H9 (cell line): Measurements from ENCODE around the gene RABGEF1. TPM values are rescaled to one million over a fixed set of nuclear protein-coding genes. Genes with fewer than 3 reads are reported as not detected.
"Not testable (repeated sequence)": the region's sequence is repeated elsewhere in the genome, so short reads cannot be mapped to it uniquely, and the experiment has no call there.

Experiments used
- DNase-seq: peaks from one replicate; pipeline ENCODE4 v3.0.0-alpha.2; 2017
- H2AFZ ChIP-seq: one replicate; pipeline ENCODE4 v1.6.1; 2013; ENCODE audit warnings: mild to moderate bottlenecking, low read length, control low read depth, moderate library complexity
- H2AK5ac ChIP-seq: 2 replicates; pipeline ENCODE4 v1.6.1; 2013; ENCODE audit warnings: low read length, control low read depth, mixed read lengths; ENCODE audit not compliant: insufficient read length
- H2BK120ac ChIP-seq: one replicate; pipeline ENCODE4 v1.6.1; 2013; ENCODE audit warnings: low read depth, mild to moderate bottlenecking, low read length, control low read depth, inconsistent platforms; ENCODE audit not compliant: poor library complexity, severe bottlenecking
- H2BK12ac ChIP-seq: 2 replicates; pipeline ENCODE4 v1.6.1; 2013; ENCODE audit warnings: low read length, control low read depth, mixed read lengths, low read depth; ENCODE audit not compliant: insufficient read length
- H2BK15ac ChIP-seq: 2 replicates; pipeline ENCODE4 v1.6.1; 2013; ENCODE audit warnings: low read depth, low read length, control low read depth
- H2BK20ac ChIP-seq: one replicate; pipeline ENCODE4 v1.6.1; 2013; ENCODE audit warnings: low read depth, mild to moderate bottlenecking, low read length, control low read depth, inconsistent platforms; ENCODE audit not compliant: poor library complexity, severe bottlenecking
- H2BK5ac ChIP-seq: 2 replicates; pipeline ENCODE4 v1.6.1; 2013; ENCODE audit warnings: low read length, control low read depth, mixed read lengths; ENCODE audit not compliant: insufficient read length
- H3K14ac ChIP-seq: 2 replicates; pipeline ENCODE4 v1.6.1; 2013; ENCODE audit warnings: low read length, control low read depth; ENCODE audit not compliant: insufficient read depth
- H3K18ac ChIP-seq: 2 replicates; pipeline ENCODE4 v1.6.1; 2013; ENCODE audit warnings: low read depth, mild to moderate bottlenecking, mixed read lengths, low read length, control low read depth; ENCODE audit not compliant: insufficient read length
- H3K23ac ChIP-seq: 2 replicates; pipeline ENCODE4 v1.6.1; 2013; ENCODE audit warnings: low read length, control low read depth, mixed read lengths, low read depth; ENCODE audit not compliant: insufficient read length
- H3K23me2 ChIP-seq: 2 replicates; pipeline ENCODE4 v1.6.1; 2013; ENCODE audit warnings: low read depth, mild to moderate bottlenecking, mixed read lengths, low read length, control low read depth; ENCODE audit not compliant: insufficient read length, poor library complexity, severe bottlenecking
- H3K27ac ChIP-seq: 2 replicates; pipeline ENCODE4 v1.5.1; 2013; ENCODE audit warnings: low read length, control low read depth, mixed read lengths, low read depth; ENCODE audit not compliant: insufficient read length
- H3K27me3 ChIP-seq: 2 replicates; pipeline ENCODE4 v1.6.1; 2013; ENCODE audit warnings: low read length, control low read depth, inconsistent platforms; ENCODE audit not compliant: insufficient read depth
- H3K4ac ChIP-seq: 2 replicates; pipeline ENCODE4 v1.6.1; 2013; ENCODE audit warnings: low read depth, mild to moderate bottlenecking, control low read depth, inconsistent platforms, low read length, moderate library complexity
- H3K4me1 ChIP-seq: 2 replicates; pipeline ENCODE4 v1.6.1; 2013; ENCODE audit warnings: low read length, control low read depth, inconsistent platforms; ENCODE audit not compliant: insufficient read depth
- H3K4me2 ChIP-seq: 2 replicates; pipeline ENCODE4 v1.6.1; 2013; ENCODE audit warnings: low read length, control low read depth, mixed read lengths; ENCODE audit not compliant: insufficient read length, insufficient read depth
- H3K56ac ChIP-seq: 2 replicates; pipeline ENCODE4 v1.6.1; 2013; ENCODE audit warnings: low read depth, mild to moderate bottlenecking, mixed read lengths, low read length, control low read depth; ENCODE audit not compliant: insufficient read length
- H3K79me1 ChIP-seq: 2 replicates; pipeline ENCODE4 v1.6.1; 2013; ENCODE audit warnings: low read depth, mild to moderate bottlenecking, moderate library complexity, low read length, control low read depth, inconsistent platforms; ENCODE audit not compliant: insufficient read depth, poor library complexity, severe bottlenecking
- H3K79me2 ChIP-seq: 2 replicates; pipeline ENCODE4 v1.6.1; 2013; ENCODE audit warnings: low read length, control low read depth, inconsistent platforms; ENCODE audit not compliant: insufficient read depth
- H3K9ac ChIP-seq: 2 replicates; pipeline ENCODE4 v1.6.1; 2013; ENCODE audit warnings: low read length, control low read depth, mixed read lengths; ENCODE audit not compliant: insufficient read length; ENCODE audit errors: extremely low read depth
- H3K9me3 ChIP-seq: one replicate; pipeline ENCODE4 v1.6.1; 2013; ENCODE audit warnings: low read depth, low read length, inconsistent platforms; ENCODE audit not compliant: control insufficient read depth
- H3T11ph ChIP-seq: one replicate; pipeline ENCODE4 v1.6.1; 2013; ENCODE audit warnings: mild to moderate bottlenecking, low read length, control low read depth, inconsistent platforms
- H4K20me1 ChIP-seq: one replicate; pipeline ENCODE4 v1.6.1; 2013; ENCODE audit not compliant: control insufficient read depth, insufficient read length, insufficient read depth
- H4K5ac ChIP-seq: 2 replicates; pipeline ENCODE4 v1.6.1; 2013; ENCODE audit warnings: low read depth, mild to moderate bottlenecking, mixed read lengths, low read length, control low read depth; ENCODE audit not compliant: insufficient read length
- H4K8ac ChIP-seq: replicated peaks from 2 replicates; pipeline ENCODE4 v1.6.1; 2013; ENCODE audit warnings: low read length, control low read depth, mixed read lengths, low read depth; ENCODE audit not compliant: insufficient read length
- H4K91ac ChIP-seq: 2 replicates; pipeline ENCODE4 v1.6.1; 2013; ENCODE audit warnings: low read depth, mild to moderate bottlenecking, moderate library complexity, mixed read lengths, low read length, control low read depth; ENCODE audit not compliant: insufficient read length
- H3K27ac Mint-ChIP-seq, 3 experiments: 2 replicates in 2 of 3; 3 replicates in 1 of 3; pipeline ENCODE4 v1.8.0; 2020 to 2021; ENCODE audit warnings: mixed read lengths in 3 of 3, mild to moderate bottlenecking in 1 of 3, moderate library complexity in 1 of 3
- H3K27me3 Mint-ChIP-seq: 2 replicates; pipeline ENCODE4 v1.8.0; 2021; ENCODE audit warnings: low read depth, mild to moderate bottlenecking, moderate library complexity, mixed read lengths
- H3K36me3 Mint-ChIP-seq, 3 experiments: 2 replicates in 2 of 3; 3 replicates in 1 of 3; pipeline ENCODE4 v1.8.0; 2020 to 2021; ENCODE audit warnings: low read depth in 3 of 3, mixed read lengths in 3 of 3; ENCODE audit not compliant: insufficient read depth in 1 of 3
- H3K4me1 Mint-ChIP-seq, 2 experiments: 2 replicates each; pipeline ENCODE4 v1.8.0; 2020; ENCODE audit warnings: mixed read lengths in 2 of 2
- H3K4me3 Mint-ChIP-seq, 2 experiments: 2 replicates in 1 of 2; 3 replicates in 1 of 2; pipeline ENCODE4 v1.8.0; 2020 to 2021; ENCODE audit warnings: mild to moderate bottlenecking in 2 of 2, mixed read lengths in 2 of 2, moderate library complexity in 1 of 2
- H3K9me3 Mint-ChIP-seq, 2 experiments: 2 replicates in 1 of 2; 3 replicates in 1 of 2; pipeline ENCODE4 v1.8.0; 2020; ENCODE audit warnings: mild to moderate bottlenecking in 2 of 2, mixed read lengths in 2 of 2, moderate library complexity in 1 of 2
- WGBS: extraction: QIAGEN DNeasy Blood & Tissue Kit; methylation state at CpG from one replicate; pipeline ENCODE4 v1.1.7; 2013; ENCODE audit warnings: missing lambda C conversion rate, low lambda C conversion rate, mixed read lengths; ENCODE audit not compliant: insufficient read length; ENCODE audit errors: extremely low coverage; 5-methylcytosine and 5-hydroxymethylcytosine counted together
- total RNA-seq: library from RNA; stranded (reverse); gene quantifications from 2 replicates; pipeline ENCODE4 v1.2.1, GENCODE V29; 2021

The RABGEF1 gene
- total RNA-seq, 1 experiment from 2014 or later: 17.3 TPM

- H4K91ac ChIP-seq, H4K5ac ChIP-seq, H2BK120ac ChIP-seq, H3K4ac ChIP-seq, H3K9me3 ChIP-seq, H3K36me3 Mint-ChIP-seq, H2BK20ac ChIP-seq, H3K79me2 ChIP-seq, H3T11ph ChIP-seq, H3K9me3 Mint-ChIP-seq, H3K14ac ChIP-seq, H3K56ac ChIP-seq, H3K4me1 ChIP-seq, H3K18ac ChIP-seq, H3K27ac Mint-ChIP-seq, H3K27me3 Mint-ChIP-seq, H2AK5ac ChIP-seq, H3K27me3 ChIP-seq, H3K27ac ChIP-seq, H2BK12ac ChIP-seq, H4K8ac ChIP-seq, H2AFZ ChIP-seq, H3K23ac ChIP-seq, H2BK5ac ChIP-seq, DNase-seq, H2BK15ac ChIP-seq, H3K9ac ChIP-seq, H3K4me3 Mint-ChIP-seq, H3K4me2 ChIP-seq, H3K23me2 ChIP-seq, H4K20me1 ChIP-seq, H3K79me1 ChIP-seq: not testable (repeated sequence)
- WGBS: no CpG with 5 or more reads among the region's 5 CpGs
- peaks cover 8 to 24% of the 10 kb centered on the region in 2 experiments for H3K4me1 Mint-ChIP-seq
These were observed 44.4 kb upstream of the RABGEF1 start for GRCh38 chr7:66696134-66696533.
